ENCODE data around the gene PITPNC1. TPM values are rescaled to one million over a fixed set of nuclear protein-coding genes. Genes with fewer than 3 reads are reported as not detected.

Gene PITPNC1
- total RNA-seq, 1 experiment from 2014 or later = 37.5 TPM

DNA sequence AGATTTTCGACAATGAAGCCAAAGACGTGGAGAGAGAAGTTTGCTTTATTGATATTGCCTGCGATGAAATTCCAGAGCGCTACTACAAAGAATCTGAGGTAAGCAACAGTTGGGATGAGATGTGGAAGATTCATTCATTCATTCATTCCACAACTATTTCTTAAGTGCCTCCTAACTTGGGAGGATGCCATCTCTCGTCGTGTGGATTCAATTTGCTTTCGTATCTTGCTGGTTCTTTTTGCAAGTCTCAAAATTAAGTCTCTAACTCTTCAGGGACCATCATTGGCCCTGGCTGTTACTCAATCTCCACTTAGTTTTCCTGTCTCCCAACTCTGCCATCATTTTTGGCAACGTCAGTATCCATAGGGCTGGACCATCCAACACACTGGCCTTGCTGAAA is 255.1 kb downstream of the PITPNC1 start:
- Mint-ChIP-seq H3K4me3 (no peak overlapping the region), H3K27ac (peak overlapping the region in 1 of 3 experiments; percentile 8; a peak in 1 of 7 replicates), H3K27me3 (ENCODE audit: low read depth) (no peaks in the 10 kb centered on the region), H3K4me1 (peaks cover 16 to 20% of the 10 kb centered on the region in 2 experiments), H3K9me3 (peaks cover 2 to 6% of the 10 kb centered on the region in 2 experiments; a peak in 2 of 5 replicates), H3K36me3 (ENCODE audit: insufficient read depth in 1 of 3, low read depth in 3 of 3) (peaks cover 8 to 21% (median 18%) of the 10 kb centered on the region in 3 experiments)
- no peak overlapping the region for H4K91ac ChIP-seq (ENCODE audit: insufficient read length, low read depth, low read length)
- no peak overlapping the region for H3K14ac ChIP-seq (ENCODE audit: insufficient read depth, low read length)
- no peaks in the 10 kb centered on the region for H4K20me1 ChIP-seq (ENCODE audit: control insufficient read depth, insufficient read depth, insufficient read length)
- no peaks in the 10 kb centered on the region for H3K9me3 ChIP-seq (ENCODE audit: control insufficient read depth, low read depth, low read length)
- H2BK120ac ChIP-seq (ENCODE audit: low read depth, low read length, poor library complexity, severe bottlenecking) = no peak overlapping the region
- no peaks in the 10 kb centered on the region for H3K23me2 ChIP-seq (ENCODE audit: insufficient read length, low read depth, low read length, poor library complexity, severe bottlenecking)
- no peak overlapping the region for H3K4me2 ChIP-seq (ENCODE audit: insufficient read depth, insufficient read length, low read length)
- no peak overlapping the region for H3K9ac ChIP-seq (ENCODE audit: extremely low read depth, insufficient read length, low read length)
- H2BK15ac ChIP-seq (ENCODE audit: low read depth, low read length) = no peak overlapping the region
- no peak overlapping the region for H3K56ac ChIP-seq (ENCODE audit: insufficient read length, low read depth, low read length)
- no peak overlapping the region for H3K4ac ChIP-seq (ENCODE audit: low read depth, low read length)
- no peak overlapping the region for H2BK5ac ChIP-seq (ENCODE audit: insufficient read length, low read length)
- H3K27ac ChIP-seq (ENCODE audit: insufficient read length, low read depth, low read length) = no peak overlapping the region
- no peak overlapping the region for H2BK12ac ChIP-seq (ENCODE audit: insufficient read length, low read depth, low read length)
- H2BK20ac ChIP-seq (ENCODE audit: low read depth, low read length, poor library complexity, severe bottlenecking) = no peak overlapping the region
- WGBS (ENCODE audit: extremely low coverage, insufficient read length, low lambda C conversion rate) = no CpG with 5 or more reads among the region's 8 CpGs
- no peak overlapping the region for H4K8ac ChIP-seq (replicated peaks; ENCODE audit: insufficient read length, low read depth, low read length)
- H3K23ac ChIP-seq (ENCODE audit: insufficient read length, low read depth, low read length) = no peak overlapping the region
- no peak overlapping the region for H2AFZ ChIP-seq (ENCODE audit: low read length)
- no peaks in the 10 kb centered on the region for H3K4me1 ChIP-seq (ENCODE audit: insufficient read depth, low read length)
- TF ChIP-seq, protein P1, sequence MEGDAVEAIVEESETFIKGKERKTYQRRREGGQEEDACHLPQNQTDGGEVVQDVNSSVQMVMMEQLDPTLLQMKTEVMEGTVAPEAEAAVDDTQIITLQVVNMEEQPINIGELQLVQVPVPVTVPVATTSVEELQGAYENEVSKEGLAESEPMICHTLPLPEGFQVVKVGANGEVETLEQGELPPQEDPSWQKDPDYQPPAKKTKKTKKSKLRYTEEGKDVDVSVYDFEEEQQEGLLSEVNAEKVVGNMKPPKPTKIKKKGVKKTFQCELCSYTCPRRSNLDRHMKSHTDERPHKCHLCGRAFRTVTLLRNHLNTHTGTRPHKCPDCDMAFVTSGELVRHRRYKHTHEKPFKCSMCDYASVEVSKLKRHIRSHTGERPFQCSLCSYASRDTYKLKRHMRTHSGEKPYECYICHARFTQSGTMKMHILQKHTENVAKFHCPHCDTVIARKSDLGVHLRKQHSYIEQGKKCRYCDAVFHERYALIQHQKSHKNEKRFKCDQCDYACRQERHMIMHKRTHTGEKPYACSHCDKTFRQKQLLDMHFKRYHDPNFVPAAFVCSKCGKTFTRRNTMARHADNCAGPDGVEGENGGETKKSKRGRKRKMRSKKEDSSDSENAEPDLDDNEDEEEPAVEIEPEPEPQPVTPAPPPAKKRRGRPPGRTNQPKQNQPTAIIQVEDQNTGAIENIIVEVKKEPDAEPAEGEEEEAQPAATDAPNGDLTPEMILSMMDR (conservative IDR thresholded peaks at IDR 0.05) = no peak
- H2AK5ac ChIP-seq (ENCODE audit: insufficient read length, low read length) = no peak overlapping the region
- H3K79me1 ChIP-seq (ENCODE audit: insufficient read depth, low read depth, low read length, poor library complexity, severe bottlenecking) = no peaks in the 10 kb centered on the region
- H3K79me2 ChIP-seq (ENCODE audit: insufficient read depth, low read length) = no peaks in the 10 kb centered on the region
- no peak overlapping the region for H3K18ac ChIP-seq (ENCODE audit: insufficient read length, low read depth, low read length)
- no peak for DNase-seq
- no peak overlapping the region for H3T11ph ChIP-seq (ENCODE audit: low read length)
- H3K27me3 ChIP-seq (ENCODE audit: insufficient read depth, low read length) = no peaks in the 10 kb centered on the region
- H4K5ac ChIP-seq (ENCODE audit: insufficient read length, low read depth, low read length) = no peak overlapping the region

Measured in H9 (cell line).